Measurements from ENCODE around the gene UNC93B1. TPM values are rescaled to one million over a fixed set of nuclear protein-coding genes. Genes with fewer than 3 reads are reported as not detected.

UNC93B1 gene
- polyA plus RNA-seq, 1 donor (not counting 4 experiments of a cell fraction or from before 2014, with no cell fraction given) = 15.4 TPM

DNA sequence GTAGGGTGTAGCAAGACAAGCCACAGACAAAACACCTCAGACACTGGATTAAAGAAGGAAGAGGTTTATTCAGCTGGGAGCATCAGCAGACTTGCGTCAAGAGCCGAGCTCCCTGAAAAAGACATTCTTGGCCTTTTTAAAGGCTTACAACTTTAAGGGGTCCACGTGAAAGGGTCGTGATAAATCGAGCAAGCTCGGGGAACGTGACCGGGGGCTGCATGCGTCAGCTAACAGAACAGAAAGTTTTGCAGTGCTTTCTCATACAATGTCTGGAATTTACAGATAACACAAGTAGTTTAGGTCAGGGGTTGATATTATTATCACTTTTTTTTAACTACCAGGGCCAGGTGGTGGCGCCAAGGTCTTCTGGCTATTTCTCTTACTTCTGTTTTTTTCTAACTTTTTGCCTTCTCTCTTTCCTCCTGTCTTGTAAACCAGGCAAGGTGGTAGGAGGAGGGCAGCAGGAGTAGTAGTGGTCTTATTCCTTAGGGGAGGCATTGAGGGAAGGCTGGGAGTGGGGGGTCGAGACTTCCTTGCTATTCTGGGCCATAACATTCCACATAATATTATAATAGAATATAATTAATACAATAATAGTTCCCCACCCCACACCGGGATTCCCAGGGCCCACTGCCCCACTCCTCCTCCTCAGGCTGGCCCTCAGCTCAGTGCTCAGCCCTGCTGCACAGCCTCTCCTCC lies 5.6 kb upstream of the UNC93B1 start:
- FAIRE-seq (no peak), DNase-seq (ENCODE audit: low read depth, low spot score) (no peak)
- H4K20me1 ChIP-seq (ENCODE audit: control insufficient read depth, extremely low read depth, insufficient read depth, low read length) = no peaks in the 10 kb centered on the region
- dilution Hi-C loops (cut with MboI; ENCODE audit: extremely low pct_ligation_motif_present, low sequenced_read_pairs) = no loop called here
- H3K36me3 ChIP-seq (ENCODE audit: control insufficient read depth in 2 of 2, extremely low read depth in 1 of 2, insufficient read depth in 2 of 2, low read length in 2 of 2) = no peaks in the 10 kb centered on the region
- TF ChIP-seq EZH2 (IDR thresholded peaks at IDR 0.05; ENCODE audit: low read length) = no peak
- TF ChIP-seq, protein P1, sequence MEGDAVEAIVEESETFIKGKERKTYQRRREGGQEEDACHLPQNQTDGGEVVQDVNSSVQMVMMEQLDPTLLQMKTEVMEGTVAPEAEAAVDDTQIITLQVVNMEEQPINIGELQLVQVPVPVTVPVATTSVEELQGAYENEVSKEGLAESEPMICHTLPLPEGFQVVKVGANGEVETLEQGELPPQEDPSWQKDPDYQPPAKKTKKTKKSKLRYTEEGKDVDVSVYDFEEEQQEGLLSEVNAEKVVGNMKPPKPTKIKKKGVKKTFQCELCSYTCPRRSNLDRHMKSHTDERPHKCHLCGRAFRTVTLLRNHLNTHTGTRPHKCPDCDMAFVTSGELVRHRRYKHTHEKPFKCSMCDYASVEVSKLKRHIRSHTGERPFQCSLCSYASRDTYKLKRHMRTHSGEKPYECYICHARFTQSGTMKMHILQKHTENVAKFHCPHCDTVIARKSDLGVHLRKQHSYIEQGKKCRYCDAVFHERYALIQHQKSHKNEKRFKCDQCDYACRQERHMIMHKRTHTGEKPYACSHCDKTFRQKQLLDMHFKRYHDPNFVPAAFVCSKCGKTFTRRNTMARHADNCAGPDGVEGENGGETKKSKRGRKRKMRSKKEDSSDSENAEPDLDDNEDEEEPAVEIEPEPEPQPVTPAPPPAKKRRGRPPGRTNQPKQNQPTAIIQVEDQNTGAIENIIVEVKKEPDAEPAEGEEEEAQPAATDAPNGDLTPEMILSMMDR (optimal IDR thresholded peaks at IDR 0.05 in 1 of 3, IDR thresholded peaks at IDR 0.05 in 1 of 3, conservative IDR thresholded peaks at IDR 0.05 in 1 of 3; ENCODE audit: extremely low read depth in 1 of 3, insufficient read depth in 2 of 3, low read length in 3 of 3) = peak in 1 of 3 experiments; percentile 35
- H3K4me3 ChIP-seq (ENCODE audit: control insufficient read depth in 2 of 3, extremely low read depth in 1 of 3, insufficient read depth in 2 of 3, low read depth in 1 of 3, low read length in 3 of 3) = no peak overlapping the region
- H3K27me3 ChIP-seq (ENCODE audit: control insufficient read depth, extremely low read depth, insufficient read depth, low read length) = no peaks in the 10 kb centered on the region
- peak overlapping the region; percentile 9 for H3K9ac ChIP-seq (ENCODE audit: control insufficient read depth, extremely low read depth, insufficient read depth, low read length)
- H3K4me2 ChIP-seq (ENCODE audit: control insufficient read depth, extremely low read depth, insufficient read depth, low read depth, low read length) = no peak overlapping the region
- no peaks in the 10 kb centered on the region for H3K9me3 ChIP-seq (ENCODE audit: control insufficient read depth, low read depth, low read length)
- H3K79me2 ChIP-seq (ENCODE audit: control insufficient read depth, insufficient read depth, low read length) = no peaks in the 10 kb centered on the region
- H3K9me1 ChIP-seq (ENCODE audit: control insufficient read depth, extremely low read depth, insufficient read depth, low read length) = no peaks in the 10 kb centered on the region
- peaks cover 36% of the 10 kb centered on the region for H3K4me1 ChIP-seq (ENCODE audit: control insufficient read depth, extremely low read depth, insufficient read depth, low read length)
- H2AFZ ChIP-seq (ENCODE audit: control insufficient read depth, low read length) = peak overlapping the region; percentile 12
- H3K27ac ChIP-seq (ENCODE audit: control insufficient read depth, insufficient read depth, low read length) = no peak overlapping the region

DNA sequence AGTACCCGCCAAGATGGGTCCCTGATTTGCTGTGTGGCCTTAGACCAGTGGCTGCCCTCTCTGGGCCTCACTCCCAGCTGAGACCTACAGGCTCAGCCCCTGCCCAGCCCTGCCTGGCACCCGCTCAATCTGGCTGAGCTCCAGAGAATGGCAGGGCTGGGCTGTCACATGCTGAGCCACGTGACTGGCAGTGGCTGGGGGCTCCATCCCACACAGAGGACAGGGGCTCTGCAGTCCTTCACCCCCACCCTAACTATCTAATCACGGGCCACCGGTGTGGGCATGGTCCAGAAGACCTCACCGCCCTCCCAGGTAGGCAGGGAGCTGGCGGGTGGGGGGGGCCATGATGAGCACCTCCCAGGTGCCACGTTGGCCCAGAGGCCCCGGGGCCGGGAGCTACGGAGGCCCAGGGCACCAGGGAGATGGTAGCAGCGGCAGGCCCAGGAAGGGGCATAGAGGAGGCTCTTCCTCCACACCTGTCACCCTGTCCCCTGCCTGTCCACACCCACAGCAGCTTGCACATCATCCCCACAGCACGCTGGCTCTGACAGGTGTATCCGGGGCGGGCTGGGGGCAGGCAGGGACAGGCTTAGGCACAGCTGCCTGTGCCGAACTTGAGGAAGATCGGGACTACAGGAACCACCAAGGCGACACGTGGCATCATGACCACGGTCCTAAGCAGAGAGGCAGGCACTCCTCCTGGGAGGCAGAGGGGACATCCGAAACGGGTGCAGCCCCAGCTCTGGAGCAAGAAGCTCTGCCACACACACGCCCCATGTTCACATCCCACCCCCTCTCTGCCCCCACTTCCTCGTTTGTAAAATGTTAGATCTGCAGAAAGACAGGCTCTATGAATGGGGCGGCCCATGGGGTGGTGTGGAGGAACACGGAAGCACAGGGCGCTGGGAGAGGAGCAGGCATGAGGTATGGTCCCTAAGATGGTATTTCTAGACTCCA lies 4.8 kb upstream of the UNC93B1 start:
- Histone ChIP-seq H3K27me3 (ENCODE audit: control insufficient read depth, extremely low read depth, insufficient read depth, low read length) (no peaks in the 10 kb centered on the region), H4K20me1 (ENCODE audit: control insufficient read depth, extremely low read depth, insufficient read depth, low read length) (no peaks in the 10 kb centered on the region), H3K9me3 (ENCODE audit: control insufficient read depth, low read depth, low read length) (no peaks in the 10 kb centered on the region), H3K9me1 (ENCODE audit: control insufficient read depth, extremely low read depth, insufficient read depth, low read length) (no peaks in the 10 kb centered on the region), H2AFZ (ENCODE audit: control insufficient read depth, low read length) (peak overlapping the region; percentile 30), H3K36me3 (ENCODE audit: control insufficient read depth in 2 of 2, extremely low read depth in 1 of 2, insufficient read depth in 2 of 2, low read length in 2 of 2) (no peaks in the 10 kb centered on the region), H3K9ac (ENCODE audit: control insufficient read depth, extremely low read depth, insufficient read depth, low read length) (no peak overlapping the region), H3K4me3 (ENCODE audit: control insufficient read depth in 2 of 3, extremely low read depth in 1 of 3, insufficient read depth in 2 of 3, low read depth in 1 of 3, low read length in 3 of 3) (no peak overlapping the region), H3K4me2 (ENCODE audit: control insufficient read depth, extremely low read depth, insufficient read depth, low read depth, low read length) (peak overlapping the region; percentile 22), H3K79me2 (ENCODE audit: control insufficient read depth, insufficient read depth, low read length) (no peaks in the 10 kb centered on the region), H3K27ac (ENCODE audit: control insufficient read depth, insufficient read depth, low read length) (no peak overlapping the region), H3K4me1 (ENCODE audit: control insufficient read depth, extremely low read depth, insufficient read depth, low read length) (peaks cover 31% of the 10 kb centered on the region)
- no peak for TF ChIP-seq EZH2 (IDR thresholded peaks at IDR 0.05; ENCODE audit: low read length)
- TF ChIP-seq, protein P1 (optimal IDR thresholded peaks at IDR 0.05 in 1 of 3, IDR thresholded peaks at IDR 0.05 in 1 of 3, conservative IDR thresholded peaks at IDR 0.05 in 1 of 3; ENCODE audit: extremely low read depth in 1 of 3, insufficient read depth in 2 of 3, low read length in 3 of 3) = no peak
- no peak for FAIRE-seq
- no peak for DNase-seq (ENCODE audit: low read depth, low spot score)
- dilution Hi-C loops (cut with MboI; ENCODE audit: extremely low pct_ligation_motif_present, low sequenced_read_pairs) = no loop called here

Data from keratinocyte (primary cell).